ENCODE measurements around the gene KCMF1. TPM values are rescaled to one million over a fixed set of nuclear protein-coding genes. Genes with fewer than 3 reads are reported as not detected.

KCMF1 gene
- total RNA-seq, 4 donors from 2014 or later, result 35.6 to 50.8 (median 44.5) TPM

DNA sequence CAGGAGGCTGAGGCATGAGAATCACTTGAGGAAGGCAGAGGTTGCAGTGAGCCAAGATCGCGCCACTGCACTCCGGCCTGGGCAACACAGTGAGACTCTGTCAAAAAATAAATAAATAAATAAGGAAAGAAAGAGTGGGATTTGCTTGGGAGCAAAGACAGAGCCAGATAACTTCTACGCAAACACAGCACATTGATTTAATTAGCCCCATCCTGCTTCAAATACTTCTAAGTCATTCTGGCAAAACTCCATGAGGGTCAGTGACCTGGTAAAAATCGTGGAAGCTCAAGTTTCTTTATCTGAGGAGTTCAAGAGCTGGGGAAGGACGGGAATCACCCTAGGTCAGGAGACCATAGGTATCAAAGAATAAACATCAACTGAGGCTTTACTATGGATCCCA lies 91.6 kb downstream of the KCMF1 start:
- Histone ChIP-seq H3K4me1 (peaks cover 0 to 31% (median 7%) of the 10 kb centered on the region in 3 donors), H3K36me3 (no peaks in the 10 kb centered on the region), H3K4me3 (no peak overlapping the region), H3K9me3 (no peaks in the 10 kb centered on the region), H3K27ac (no peak overlapping the region), H3K27me3 (no peaks in the 10 kb centered on the region)
- intact Hi-C loops (cut with DNase I), result loop anchor here (5.0 kb wide), 1 partner anchor 240 kb away; no protein-coding TSS in a partner anchor
- no peak for DNase-seq
- WGBS, 2 donors, result 70 to 82% methylated on average over 6 of the region's 6 CpGs
- TF ChIP-seq POLR2A (IDR thresholded peaks at IDR 0.05), result no peak
- TF ChIP-seq, protein P1, sequence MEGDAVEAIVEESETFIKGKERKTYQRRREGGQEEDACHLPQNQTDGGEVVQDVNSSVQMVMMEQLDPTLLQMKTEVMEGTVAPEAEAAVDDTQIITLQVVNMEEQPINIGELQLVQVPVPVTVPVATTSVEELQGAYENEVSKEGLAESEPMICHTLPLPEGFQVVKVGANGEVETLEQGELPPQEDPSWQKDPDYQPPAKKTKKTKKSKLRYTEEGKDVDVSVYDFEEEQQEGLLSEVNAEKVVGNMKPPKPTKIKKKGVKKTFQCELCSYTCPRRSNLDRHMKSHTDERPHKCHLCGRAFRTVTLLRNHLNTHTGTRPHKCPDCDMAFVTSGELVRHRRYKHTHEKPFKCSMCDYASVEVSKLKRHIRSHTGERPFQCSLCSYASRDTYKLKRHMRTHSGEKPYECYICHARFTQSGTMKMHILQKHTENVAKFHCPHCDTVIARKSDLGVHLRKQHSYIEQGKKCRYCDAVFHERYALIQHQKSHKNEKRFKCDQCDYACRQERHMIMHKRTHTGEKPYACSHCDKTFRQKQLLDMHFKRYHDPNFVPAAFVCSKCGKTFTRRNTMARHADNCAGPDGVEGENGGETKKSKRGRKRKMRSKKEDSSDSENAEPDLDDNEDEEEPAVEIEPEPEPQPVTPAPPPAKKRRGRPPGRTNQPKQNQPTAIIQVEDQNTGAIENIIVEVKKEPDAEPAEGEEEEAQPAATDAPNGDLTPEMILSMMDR (IDR thresholded peaks at IDR 0.05), result no peak

DNA sequence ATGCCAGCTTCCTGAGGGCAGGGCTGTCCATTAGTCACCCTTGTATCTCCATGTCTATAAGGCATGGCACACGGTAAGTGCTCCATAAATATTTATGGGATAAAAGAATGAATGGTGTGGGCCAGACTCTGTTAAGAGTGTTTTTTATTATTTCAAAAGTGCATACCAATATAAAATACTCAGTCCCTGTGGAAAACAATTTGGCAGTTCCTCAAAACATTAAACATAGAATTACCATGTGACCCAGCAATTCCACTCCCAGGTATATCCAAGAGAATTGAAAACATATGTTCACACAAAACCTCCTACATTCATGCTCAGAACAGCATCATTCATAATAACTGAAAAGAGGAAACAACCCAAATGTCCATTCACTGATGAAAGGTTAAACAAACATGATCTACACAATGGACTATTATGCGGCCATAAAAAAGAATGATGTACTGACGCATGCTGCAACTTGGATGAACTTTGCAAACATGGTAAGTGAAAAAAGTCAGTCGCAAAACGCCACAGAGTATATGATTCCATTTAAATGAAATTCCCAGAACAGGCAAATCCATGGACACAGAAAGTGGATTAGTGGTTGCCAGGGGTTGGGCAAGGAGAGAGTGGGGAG lies 93.1 kb downstream of the KCMF1 start:
- Histone ChIP-seq H3K36me3 (no peaks in the 10 kb centered on the region), H3K27me3 (no peaks in the 10 kb centered on the region), H3K27ac (no peak overlapping the region), H3K4me1 (peaks cover 0 to 20% (median 7%) of the 10 kb centered on the region in 3 donors), H3K9me3 (no peaks in the 10 kb centered on the region), H3K4me3 (no peak overlapping the region)
- TF ChIP-seq POLR2A (IDR thresholded peaks at IDR 0.05), result no peak
- TF ChIP-seq, protein P1 (IDR thresholded peaks at IDR 0.05), result no peak
- DNase-seq, result no peak
- 73 to 76% methylated on average over 5 of the region's 5 CpGs for WGBS, 2 donors
- intact Hi-C loops (cut with DNase I), result loop anchor here (5.0 kb wide), 1 partner anchor 238 kb away; no protein-coding TSS in a partner anchor

DNA sequence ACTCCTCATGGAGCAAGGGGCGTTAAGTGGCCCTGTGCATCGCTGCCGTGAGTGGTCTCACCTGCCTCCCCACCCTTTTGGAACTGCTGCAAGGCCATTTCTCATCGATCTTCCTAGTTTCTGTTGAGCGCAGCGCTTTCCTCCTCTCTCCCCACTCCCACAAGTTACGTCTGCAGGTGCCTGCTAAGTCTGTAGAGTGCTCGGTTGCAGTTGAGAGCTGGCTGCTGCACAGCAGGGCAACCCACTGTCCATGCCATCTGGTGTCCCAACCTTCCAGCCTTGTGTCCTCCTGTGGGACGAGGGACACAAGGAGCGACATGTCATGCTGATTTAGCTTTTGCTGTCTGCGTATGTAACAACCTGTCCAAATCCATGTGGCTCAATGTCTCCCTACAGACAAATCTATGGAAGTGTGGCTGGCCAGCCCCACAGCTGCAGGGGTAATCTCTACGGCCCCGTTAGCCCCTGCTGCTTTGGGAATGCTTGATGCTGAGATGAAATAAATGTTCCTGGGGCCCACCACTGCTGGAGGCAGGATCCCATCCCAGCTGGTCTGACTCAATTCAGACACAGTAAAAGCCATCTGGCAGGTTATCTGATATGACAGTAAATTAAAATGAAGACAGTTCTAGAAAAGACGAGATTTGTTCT lies 94.1 kb downstream of the KCMF1 start:
- 74 to 76% methylated on average over 12 to 14 of the region's 14 CpGs for WGBS, 2 donors
- intact Hi-C loops (cut with DNase I), result loop anchor here (5.0 kb wide), 1 partner anchor 237 kb away; no protein-coding TSS in a partner anchor
- H3K4me3 ChIP-seq, result no peak overlapping the region

DNA sequence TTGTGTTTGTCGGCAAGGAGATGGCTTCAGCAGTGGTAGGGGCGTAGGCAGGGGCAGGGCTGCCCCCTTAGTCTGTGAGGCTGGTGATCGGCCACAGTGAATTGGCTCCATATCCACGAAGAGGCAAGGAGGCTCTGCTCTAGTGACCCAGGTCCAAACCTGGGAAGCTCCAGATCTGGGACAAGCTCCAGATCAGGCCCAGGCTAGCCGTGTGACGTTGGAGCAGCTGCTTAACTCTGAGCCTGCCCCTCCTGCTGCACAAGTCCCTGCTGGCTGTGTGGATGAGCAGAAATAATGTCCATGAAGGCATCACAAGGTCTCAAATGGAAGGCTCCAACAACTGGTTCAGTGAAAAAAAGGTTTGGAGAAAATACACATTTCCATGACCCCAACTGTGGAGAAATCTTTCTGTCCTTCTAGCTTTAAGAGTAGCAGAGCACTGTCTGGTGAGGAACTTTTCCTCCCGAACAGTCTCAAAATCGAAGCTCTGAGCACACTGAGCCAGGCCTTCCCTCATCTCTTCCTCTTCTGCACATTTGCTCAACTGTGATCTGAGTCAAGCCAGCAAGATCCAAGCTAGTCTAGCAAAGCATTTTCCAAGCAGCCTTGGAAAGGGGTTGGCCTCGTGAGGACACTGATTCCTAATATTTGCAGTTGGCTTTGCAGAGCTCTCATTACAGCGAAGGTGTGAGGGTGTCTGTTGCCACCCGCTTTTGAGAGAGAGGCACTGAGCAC lies 95.2 kb downstream of the KCMF1 start:
- H3K9me3 ChIP-seq, result no peaks in the 10 kb centered on the region
- H3K36me3 ChIP-seq, result no peaks in the 10 kb centered on the region
- no peak for TF ChIP-seq POLR2A (IDR thresholded peaks at IDR 0.05)
- TF ChIP-seq, protein P1 (IDR thresholded peaks at IDR 0.05), result no peak
- peaks cover 0 to 20% (median 7%) of the 10 kb centered on the region in 3 donors for H3K4me1 ChIP-seq
- H3K4me3 ChIP-seq, result no peak overlapping the region
- no peaks in the 10 kb centered on the region for H3K27me3 ChIP-seq
- WGBS, 2 donors, result 54 to 69% methylated on average over 5 to 10 of the region's 11 CpGs
- peak overlapping the region in 2 of 4 donors; percentile 7 to 26 for H3K27ac ChIP-seq
- intact Hi-C loops (cut with DNase I), result no loop called here
- DNase-seq, result no peak

More for the DNA sequence above, 94.1 kb downstream of the KCMF1 start:
- Histone ChIP-seq H3K36me3 (no peaks in the 10 kb centered on the region), H3K27ac (no peak overlapping the region), H3K27me3 (no peaks in the 10 kb centered on the region), H3K4me1 (peaks cover 0 to 20% (median 7%) of the 10 kb centered on the region in 3 donors), H3K9me3 (no peaks in the 10 kb centered on the region)
- no peak for DNase-seq
- TF ChIP-seq POLR2A (IDR thresholded peaks at IDR 0.05), result no peak
- TF ChIP-seq, protein P1 (IDR thresholded peaks at IDR 0.05), result no peak
